ENCODE data around the gene TGM5.

Gene TGM5

GRCh38 chr15:43250785-43251184, 15.9 kb downstream of the TGM5 start:
- no peaks in the 10 kb centered on the region for H3K9me3 ChIP-seq
- peaks cover 0 to 5% of the 10 kb centered on the region in 2 donors for H3K27me3 ChIP-seq
- no peak overlapping the region for H3K27ac ChIP-seq
- H3K36me3 ChIP-seq, result no peaks in the 10 kb centered on the region
- intact Hi-C loops (cut with DNase I; ENCODE audit: low total_unique reads), result no loop called here
- TF ChIP-seq CTCF (IDR thresholded peaks at IDR 0.05), result no peak
- H3K4me1 ChIP-seq, result no peaks in the 10 kb centered on the region
- H3K4me3 ChIP-seq, result no peak overlapping the region
- DNase-seq, result no peak

GRCh38 chr15:43249699-43250203, 17.0 kb downstream of the TGM5 start:
- intact Hi-C loops (cut with DNase I; ENCODE audit: low total_unique reads), result no loop called here
- Histone ChIP-seq H3K36me3 (no peaks in the 10 kb centered on the region), H3K27me3 (peaks cover 0 to 5% of the 10 kb centered on the region in 2 donors), H3K4me3 (no peak overlapping the region), H3K27ac (no peak overlapping the region), H3K4me1 (no peaks in the 10 kb centered on the region), H3K9me3 (no peaks in the 10 kb centered on the region)
- DNase-seq, result no peak
- no peak for TF ChIP-seq CTCF (IDR thresholded peaks at IDR 0.05)

- Histone ChIP-seq H3K4me1 (no peaks in the 10 kb centered on the region), H3K27ac (no peak overlapping the region), H3K27me3 (peaks cover 0 to 5% of the 10 kb centered on the region in 2 donors), H3K9me3 (no peaks in the 10 kb centered on the region), H3K4me3 (no peak overlapping the region), H3K36me3 (no peaks in the 10 kb centered on the region)
- no peak for DNase-seq
- no peak for TF ChIP-seq CTCF (IDR thresholded peaks at IDR 0.05)
- intact Hi-C loops (cut with DNase I; ENCODE audit: low total_unique reads), result no loop called here
Measured at GRCh38 chr15:43249236-43249635, 17.5 kb downstream of the TGM5 start.

- intact Hi-C loops (cut with DNase I; ENCODE audit: low total_unique reads), result no loop called here
- Histone ChIP-seq H3K36me3 (no peaks in the 10 kb centered on the region), H3K4me3 (no peak overlapping the region), H3K4me1 (peaks cover 0 to 3% (median 0%) of the 10 kb centered on the region in 4 donors), H3K27me3 (no peaks in the 10 kb centered on the region), H3K9me3 (no peaks in the 10 kb centered on the region), H3K27ac (no peak overlapping the region)
- DNase-seq, result no peak
- no peak for TF ChIP-seq CTCF (IDR thresholded peaks at IDR 0.05)
Measured at GRCh38 chr15:43246261-43246774, 20.4 kb downstream of the TGM5 start.

GRCh38 chr15:43244092-43244491, 22.6 kb downstream of the TGM5 start:
- H3K27ac ChIP-seq, result no peak overlapping the region
- no peak for TF ChIP-seq CTCF (IDR thresholded peaks at IDR 0.05)
- no peaks in the 10 kb centered on the region for H3K9me3 ChIP-seq
- intact Hi-C loops (cut with DNase I; ENCODE audit: low total_unique reads), result no loop called here
- H3K4me3 ChIP-seq, result no peak overlapping the region
- peaks cover 0 to 9% (median 2%) of the 10 kb centered on the region in 4 donors for H3K4me1 ChIP-seq
- no peaks in the 10 kb centered on the region for H3K36me3 ChIP-seq
- DNase-seq, result no peak
- no peaks in the 10 kb centered on the region for H3K27me3 ChIP-seq
